ENCODE data around the gene ECI1. TPM values are rescaled to one million over a fixed set of nuclear protein-coding genes. Genes with fewer than 3 reads are reported as not detected.
A peak's percentile ranks its signal among the peaks of the same experiment; 100 is the strongest.

The ECI1 gene
- total RNA-seq, 2 donors from 2014 or later, result 29.3 to 39.1 TPM

- Histone ChIP-seq H3K4me3 (peak within 1 kb of the TSS; percentile 94), H3K27ac (peak within 1 kb of the TSS; percentile 90 to 91), H3K4me1 (ENCODE audit: control insufficient read depth in 1 of 2, low read depth in 2 of 2) (peaks cover 17 to 21% of the 10 kb centered on the region in 2 donors), H3K9me3 (no peaks in the 10 kb centered on the region), H3K27me3 (replicated peaks; ENCODE audit: insufficient read depth) (no peaks in the 10 kb centered on the region), H3K36me3 (no peaks in the 10 kb centered on the region)
- no peak for TF ChIP-seq CTCF (IDR thresholded peaks at IDR 0.05)
- no peak for ATAC-seq (ENCODE audit: insufficient number of reproducible peaks, low FRiP score, low read depth)
- DNase-seq (ENCODE audit: low spot score), result no peak
Observed at GRCh38 chr16:2214719-2214968, 36.7 kb downstream of the ECI1 start, which contains the start of gene PGP. Gene PGP, minus strand, starts transcription at chr16:2214840. Its CDS starts 63 bp downstream, at chr16:2214777.

GRCh38 chr16:2213817-2214718, 37.3 kb downstream of the ECI1 start:
- peak overlapping the region; percentile 83 for H3K4me3 ChIP-seq
- H3K27ac ChIP-seq, result peak overlapping the region; percentile 63 to 76
- no peak for ATAC-seq (ENCODE audit: insufficient number of reproducible peaks, low FRiP score, low read depth)
- peaks cover 17 to 21% of the 10 kb centered on the region in 2 donors for H3K4me1 ChIP-seq (ENCODE audit: control insufficient read depth in 1 of 2, low read depth in 2 of 2)
- DNase-seq (ENCODE audit: low spot score), result no peak
- no peak for TF ChIP-seq CTCF (IDR thresholded peaks at IDR 0.05)
- no peaks in the 10 kb centered on the region for H3K9me3 ChIP-seq
- H3K36me3 ChIP-seq, result peaks cover under 1% of the 10 kb centered on the region
- no peaks in the 10 kb centered on the region for H3K27me3 ChIP-seq (replicated peaks; ENCODE audit: insufficient read depth)

GRCh38 chr16:2212362-2213324, 38.7 kb downstream of the ECI1 start:
- ATAC-seq (ENCODE audit: insufficient number of reproducible peaks, low FRiP score, low read depth), result no peak
- no peak for DNase-seq (ENCODE audit: low spot score)
- H3K27ac ChIP-seq, result peak overlapping the region in 1 of 2 donors; percentile 13
- H3K4me1 ChIP-seq (ENCODE audit: control insufficient read depth in 1 of 2, low read depth in 2 of 2), result peaks cover 17 to 21% of the 10 kb centered on the region in 2 donors
- peaks cover 14% of the 10 kb centered on the region for H3K36me3 ChIP-seq
- no peak for TF ChIP-seq CTCF (IDR thresholded peaks at IDR 0.05)
- no peaks in the 10 kb centered on the region for H3K9me3 ChIP-seq
- no peaks in the 10 kb centered on the region for H3K27me3 ChIP-seq (replicated peaks; ENCODE audit: insufficient read depth)
- H3K4me3 ChIP-seq, result peak overlapping the region; percentile 83

- Histone ChIP-seq H3K27me3 (replicated peaks; ENCODE audit: insufficient read depth) (no peaks in the 10 kb centered on the region), H3K27ac (no peak overlapping the region), H3K4me3 (no peak overlapping the region), H3K4me1 (ENCODE audit: control insufficient read depth in 1 of 2, low read depth in 2 of 2) (peaks cover 17 to 22% of the 10 kb centered on the region in 2 donors), H3K9me3 (no peaks in the 10 kb centered on the region), H3K36me3 (peaks cover 18% of the 10 kb centered on the region)
- no peak for DNase-seq (ENCODE audit: low spot score)
- ATAC-seq (ENCODE audit: insufficient number of reproducible peaks, low FRiP score, low read depth), result no peak
- TF ChIP-seq CTCF (IDR thresholded peaks at IDR 0.05), result no peak
Observed at GRCh38 chr16:2211923-2212347, 39.5 kb downstream of the ECI1 start.

All from thoracic aorta (tissue), 2 donors.